Effector CD4-positive, alpha-beta T cell (primary cell): ENCODE data around the gene MRPL53.
"Not testable (repeated sequence)": the region's sequence is repeated elsewhere in the genome, so short reads cannot be mapped to it uniquely, and the experiment has no call there.

Experiments
- DNase-seq: peaks from one replicate; pipeline ENCODE4 v3.0.0-alpha.2; 2020

The MRPL53 gene

GRCh38 chr2:74502147-74502719 is 29.8 kb upstream of the MRPL53 start:
- no peak for DNase-seq

GRCh38 chr2:74501335-74502071 is 29.0 kb upstream of the MRPL53 start:
- no peak for DNase-seq

GRCh38 chr2:74500578-74500946 is 28.1 kb upstream of the MRPL53 start:
- no peak for DNase-seq

- no peak for DNase-seq
These were observed 27.6 kb upstream of the MRPL53 start for GRCh38 chr2:74499940-74500577.

GRCh38 chr2:74499267-74499939 is 26.9 kb upstream of the MRPL53 start, which contains the start of gene LBX2:
LBX2 (minus strand) TSS chr2:74499603; CDS start chr2:74499537, 66 bp downstream.
- DNase-seq, result no peak

GRCh38 chr2:74498500-74499266 is 26.2 kb upstream of the MRPL53 start:
- no peak for DNase-seq

GRCh38 chr2:74497777-74498499 is 25.5 kb upstream of the MRPL53 start:
- no peak for DNase-seq

- no peak for DNase-seq
These were observed 24.7 kb upstream of the MRPL53 start for GRCh38 chr2:74496997-74497776.

- no peak for DNase-seq
These were observed 23.0 kb upstream of the MRPL53 start for GRCh38 chr2:74495440-74495839.

- DNase-seq, result no peak
These were observed 21.1 kb upstream of the MRPL53 start for GRCh38 chr2:74493546-74493945.

GRCh38 chr2:74491648-74492544 is 19.4 kb upstream of the MRPL53 start:
- DNase-seq, result no peak

- DNase-seq, result no peak
These were observed 17.4 kb upstream of the MRPL53 start for GRCh38 chr2:74489906-74490305.

- DNase-seq, result no peak
These were observed 16.4 kb upstream of the MRPL53 start for GRCh38 chr2:74488643-74489481.

- no peak for DNase-seq
These were observed 13.7 kb upstream of the MRPL53 start for GRCh38 chr2:74486141-74486540.

GRCh38 chr2:74483675-74484164 is 11.2 kb upstream of the MRPL53 start:
- not testable (repeated sequence) for DNase-seq

- DNase-seq, result peak; percentile 92
These were observed 10.6 kb upstream of the MRPL53 start, which contains the start of the genes CCDC142 and TTC31 for GRCh38 chr2:74482801-74483674. CCDC142 (minus strand) TSS chr2:74482998; CDS start chr2:74482837, 161 bp downstream. TTC31 (plus strand) TSS chr2:74483081; CDS start chr2:74483096, 15 bp downstream.

- DNase-seq, result peak; percentile 45
These were observed 9.7 kb upstream of the MRPL53 start for GRCh38 chr2:74481961-74482800.
